K562 (cell line): ENCODE results near the gene B4GALNT3.

Experiments used
- EZH2 ChIP-seq: IDR thresholded peaks from 2 replicates; pipeline ENCODE4 v1.6.1; 2012; ENCODE audit warnings: low read depth, mild to moderate bottlenecking, inconsistent platforms, low read length, borderline replicate concordance
- POLR2A ChIP-seq: fragments of 450-650 bp; conservative IDR thresholded peaks from 2 replicates; pipeline ENCODE4 v1.6.1; 2016
- ZNF134 ChIP-seq: fragments of 250-450 bp; sonication (Bioruptor Pico); conservative IDR thresholded peaks from 2 replicates; pipeline ENCODE4 v1.4.0; 2020
- ZNF445 ChIP-seq: fragments of 250-450 bp; sonication (Bioruptor Pico); IDR thresholded peaks from 2 replicates; pipeline ENCODE4 v1.4.0; 2020; ENCODE audit warnings: low read depth, mild to moderate bottlenecking, moderate library complexity

DNA sequence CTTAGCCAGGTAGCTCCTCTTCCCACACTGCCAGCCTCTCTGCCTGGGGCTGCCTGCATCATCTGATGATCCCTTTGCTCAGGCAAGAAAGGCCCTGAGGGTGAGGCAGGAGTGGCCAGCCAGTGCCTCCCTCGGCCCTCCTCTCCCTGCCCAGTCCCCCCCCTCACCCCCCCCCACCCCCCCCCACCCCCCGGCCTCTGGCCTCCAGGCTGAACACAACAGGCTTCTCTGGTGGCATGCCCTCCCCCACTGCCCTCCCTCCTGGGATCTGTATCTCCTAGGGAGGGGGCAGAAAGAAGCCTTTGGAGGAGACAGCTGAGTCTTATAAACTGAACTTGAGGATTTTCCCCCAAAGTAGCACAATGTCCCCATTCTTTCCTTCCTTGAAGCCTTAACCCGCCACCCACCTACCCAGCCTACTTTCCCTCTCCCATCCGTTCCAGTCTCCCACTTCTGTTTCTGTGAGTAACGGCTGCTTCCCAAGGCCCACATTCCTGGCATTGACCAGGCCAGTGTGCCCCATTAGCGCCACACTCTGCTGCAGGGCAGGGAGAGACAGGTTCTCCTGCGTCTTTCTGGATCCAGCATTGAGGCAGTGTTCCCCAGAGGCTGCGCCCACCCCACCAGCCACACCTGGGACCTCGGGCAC lies 82.1 kb downstream of the B4GALNT3 start:
- TF ChIP-seq POLR2A (no peak), EZH2 (no peak), ZNF134 (CRISPR knock-in tag) (no peak), ZNF445 (CRISPR knock-in tag) (no peak)
